Activated CD4-positive, alpha-beta T cell treated with anti-CD3 and anti-CD28 coated beads, Interleukin-2, amount 50 U/mL, for 4 hours (primary cell): ENCODE results near the gene IL16.
"Not testable (repeated sequence)": the region's sequence is repeated elsewhere in the genome, so short reads cannot be mapped to it uniquely, and the experiment has no call there.

Experiments
- DNase-seq, 2 experiments: peaks; one replicate each; pipeline ENCODE4 v3.0.0-alpha.2; 2020

Gene IL16

DNA sequence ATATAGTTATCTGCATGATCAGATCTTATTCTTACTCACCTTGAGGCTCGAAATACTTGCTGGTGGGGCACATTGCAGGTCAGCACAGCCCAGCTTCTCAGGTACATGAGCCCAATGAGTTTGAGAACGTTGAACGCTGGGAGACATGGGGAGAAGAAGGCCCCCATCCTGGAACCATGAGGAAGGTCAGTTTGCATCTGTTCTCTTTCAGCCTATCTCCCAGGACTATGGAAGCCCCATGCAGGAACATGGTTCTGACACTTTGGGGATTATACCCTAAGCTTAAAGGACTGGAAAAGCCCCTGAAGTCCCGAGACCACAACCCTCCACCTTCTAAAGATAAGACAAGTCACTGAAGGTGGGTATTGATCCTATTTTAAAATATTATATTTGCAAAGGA is 144.7 kb downstream of the IL16 start:
- no peak for DNase-seq

DNA sequence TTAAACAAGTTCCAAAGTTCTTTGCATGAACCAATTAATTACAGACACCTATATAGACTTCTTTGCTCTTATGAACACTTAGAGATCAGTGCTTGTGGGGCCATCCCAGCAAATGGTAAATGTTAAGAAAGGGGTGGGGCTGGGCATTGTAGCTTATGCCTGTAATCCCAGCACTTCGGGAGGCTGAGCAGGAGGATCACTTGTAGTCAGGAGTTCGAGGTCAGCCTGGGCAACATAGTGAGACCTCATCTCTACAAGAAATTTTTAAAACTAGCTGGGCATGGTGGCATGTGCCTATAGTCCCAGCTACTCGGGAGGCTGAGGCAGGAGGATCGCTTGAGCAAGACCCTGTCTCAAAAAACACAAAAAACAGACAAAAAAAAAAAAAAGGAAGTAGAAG is 146.7 kb downstream of the IL16 start:
- DNase-seq: no peak

DNA sequence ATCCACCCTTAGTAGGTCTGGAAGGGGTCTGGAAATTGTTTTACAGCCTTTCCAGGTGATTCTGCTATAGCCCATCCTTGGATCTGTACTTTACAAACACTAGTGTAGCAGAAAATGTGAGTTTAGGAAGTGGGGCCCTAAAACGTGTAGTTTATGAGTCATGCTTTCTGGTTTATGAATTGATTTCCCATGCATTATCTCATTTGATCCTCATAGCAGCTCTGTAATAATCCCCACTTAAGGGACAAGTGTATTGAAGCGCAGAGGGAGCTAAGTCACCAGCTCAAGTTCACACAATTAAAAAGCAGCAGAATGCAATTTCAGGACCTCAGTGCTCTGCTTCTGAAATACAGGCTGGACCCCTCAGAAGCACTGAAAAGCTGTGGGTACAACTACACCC is 149.9 kb downstream of the IL16 start:
- DNase-seq: no peak

DNA sequence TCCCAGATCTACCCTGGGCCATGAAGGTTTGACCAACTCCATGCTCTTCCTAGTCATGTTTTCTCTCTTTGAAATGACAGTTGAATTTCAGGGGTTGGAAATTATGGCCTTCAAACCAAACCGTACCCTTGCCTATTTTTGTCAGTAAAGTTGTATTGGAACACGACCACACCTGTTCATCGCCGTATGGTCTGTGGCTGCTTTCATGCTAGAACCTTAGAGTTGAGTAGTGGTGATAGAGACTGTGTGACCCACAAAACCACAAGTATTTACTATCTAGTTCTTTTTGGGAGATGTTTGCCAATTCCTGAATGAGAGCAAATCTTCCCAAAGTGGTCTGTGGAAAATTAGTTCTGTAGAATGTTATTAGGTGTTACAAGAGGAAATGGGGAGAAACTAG is 151.2 kb downstream of the IL16 start:
- DNase-seq: no peak

DNA sequence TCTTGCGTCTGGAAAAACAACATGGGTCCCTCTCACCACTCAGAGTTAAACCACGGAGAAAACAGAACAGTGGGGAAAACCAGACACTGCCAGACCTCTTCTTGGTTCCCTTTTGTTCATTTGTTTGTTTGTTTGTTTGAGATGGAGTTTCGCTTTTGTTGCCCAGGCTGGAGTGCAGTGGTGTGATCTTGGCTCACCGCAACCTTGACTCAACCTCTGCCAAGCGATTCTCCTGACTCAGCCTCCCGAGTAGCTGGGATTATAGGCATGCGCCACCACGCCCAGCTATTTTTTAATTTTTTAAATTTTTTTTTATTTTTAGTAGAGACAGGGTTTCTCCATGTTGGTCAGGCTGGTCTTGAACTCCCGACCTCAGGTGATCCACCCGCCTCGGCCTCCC is 152.0 kb downstream of the IL16 start:
- DNase-seq: not testable (repeated sequence)

DNA sequence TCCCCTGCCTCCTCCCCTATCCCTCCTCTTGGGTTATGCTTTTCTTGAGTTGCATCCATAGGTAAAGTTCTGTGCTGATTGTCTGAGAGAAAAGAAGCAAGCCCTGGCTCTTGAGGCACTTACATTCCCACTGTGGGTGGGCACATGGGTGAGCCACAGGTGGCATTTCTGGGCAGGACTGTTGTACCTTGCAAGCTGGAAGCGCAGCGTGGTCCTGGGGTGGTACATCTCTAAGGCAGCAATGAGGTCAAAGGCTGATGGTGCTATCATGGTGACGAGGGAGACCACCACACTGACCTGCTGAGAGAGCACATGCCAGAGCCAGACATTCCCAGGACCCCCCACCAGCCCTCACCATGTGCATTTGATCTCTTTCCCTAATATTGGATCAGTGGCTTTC is 152.6 kb downstream of the IL16 start:
- no peak for DNase-seq

DNA sequence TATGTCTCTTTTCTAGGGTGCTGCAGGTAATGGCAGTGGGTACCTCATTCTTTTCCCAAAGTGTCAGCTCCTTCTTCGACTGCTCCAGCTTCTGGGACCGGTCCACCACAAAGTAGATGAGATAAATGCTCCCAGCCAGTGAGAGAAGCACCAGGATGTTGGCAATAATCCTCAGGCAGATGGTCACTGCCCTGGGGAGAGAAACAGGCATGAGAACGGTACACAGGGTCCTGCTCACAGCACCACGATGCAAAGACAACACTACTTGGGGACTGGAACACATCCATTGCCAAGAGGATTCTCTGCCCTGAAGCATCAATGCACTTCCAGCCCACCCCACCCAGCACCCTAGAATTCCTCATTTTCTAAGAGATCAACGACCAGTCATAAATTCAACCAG is 155.0 kb downstream of the IL16 start:
- no peak for DNase-seq

DNA sequence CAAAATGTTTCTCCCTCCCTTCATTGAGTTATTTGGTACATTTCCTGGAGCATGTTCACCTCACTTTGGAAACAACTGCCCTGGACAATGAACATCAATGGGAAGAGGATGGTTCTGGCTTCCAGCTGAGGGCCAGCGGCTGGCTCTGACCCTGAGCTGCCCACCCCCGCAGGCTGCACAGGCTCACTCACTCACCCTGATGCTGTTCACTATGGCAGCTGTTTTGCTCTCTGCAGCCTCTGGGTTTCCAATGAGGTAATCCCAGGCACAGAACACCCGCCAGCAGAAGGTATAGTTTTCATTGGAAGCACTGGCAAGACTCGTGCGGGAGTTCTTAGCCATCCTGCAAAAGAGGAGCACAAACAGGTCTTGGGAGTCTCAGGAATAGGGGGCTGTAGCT is 159.6 kb downstream of the IL16 start:
- DNase-seq: no peak

DNA sequence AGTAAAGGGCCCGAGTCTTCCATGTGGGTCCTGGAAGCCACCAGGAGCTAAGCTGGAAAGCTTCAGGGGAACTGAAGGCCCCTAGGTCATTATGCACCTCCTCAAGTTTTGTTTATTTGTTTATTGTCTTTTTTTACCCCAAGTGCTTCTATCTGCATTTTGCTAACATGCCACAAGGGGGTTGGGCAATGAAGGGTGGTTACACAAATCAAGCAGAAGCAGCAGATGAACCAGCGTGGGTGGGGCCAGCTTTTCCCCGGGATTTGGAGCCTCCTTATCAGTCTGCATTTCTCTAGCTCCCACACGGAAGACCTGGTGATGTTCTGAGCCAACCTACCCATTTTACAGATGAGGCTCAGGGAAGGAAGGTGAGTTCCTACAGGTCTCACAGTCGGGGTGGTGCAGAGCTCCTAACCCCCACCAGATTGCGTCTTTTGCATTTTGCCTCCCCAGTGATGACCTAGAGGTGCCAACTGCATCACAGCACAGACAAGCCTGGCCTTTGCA is 160.6 kb downstream of the IL16 start:
- no peak for DNase-seq

DNA sequence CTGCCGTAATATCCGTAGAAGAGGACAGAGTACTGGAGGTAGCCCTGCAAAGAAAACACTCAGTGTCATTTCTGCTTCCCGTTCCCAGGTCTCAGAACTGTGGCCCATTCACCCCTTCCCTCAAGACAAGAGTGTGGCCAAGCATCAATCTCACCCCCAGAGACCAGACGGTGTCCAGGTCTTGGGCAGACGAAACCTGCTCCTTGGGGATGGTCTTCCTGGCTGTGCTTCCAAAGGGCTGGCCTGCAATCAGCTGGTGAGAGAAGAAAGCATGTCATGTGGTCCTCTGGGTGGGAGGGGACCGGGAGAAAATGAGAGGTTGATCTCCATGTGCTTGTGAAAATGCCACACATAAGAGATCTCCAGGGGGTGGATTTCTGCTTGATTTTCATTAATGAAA is 161.6 kb downstream of the IL16 start:
- DNase-seq: no peak

DNA sequence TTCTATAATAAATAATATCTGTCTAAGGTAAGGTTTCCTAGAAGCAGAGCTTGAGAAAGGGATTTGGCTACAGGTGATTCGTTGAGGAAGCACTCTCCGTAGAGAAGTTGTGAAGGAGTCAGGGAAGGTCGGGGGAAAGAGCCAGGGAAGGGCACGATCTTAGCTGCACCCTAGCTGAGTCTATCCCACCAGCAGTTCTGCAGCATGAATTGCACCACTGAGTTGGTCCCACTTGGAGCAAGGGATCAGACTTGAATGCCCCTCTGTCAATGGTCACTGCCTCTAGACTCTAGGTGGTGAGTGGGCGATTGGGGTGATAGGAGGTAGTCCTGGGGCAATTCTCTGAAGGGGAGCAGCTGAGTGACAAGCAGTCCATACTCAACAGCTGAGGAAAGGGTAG is 163.8 kb downstream of the IL16 start:
- DNase-seq: no peak

DNA sequence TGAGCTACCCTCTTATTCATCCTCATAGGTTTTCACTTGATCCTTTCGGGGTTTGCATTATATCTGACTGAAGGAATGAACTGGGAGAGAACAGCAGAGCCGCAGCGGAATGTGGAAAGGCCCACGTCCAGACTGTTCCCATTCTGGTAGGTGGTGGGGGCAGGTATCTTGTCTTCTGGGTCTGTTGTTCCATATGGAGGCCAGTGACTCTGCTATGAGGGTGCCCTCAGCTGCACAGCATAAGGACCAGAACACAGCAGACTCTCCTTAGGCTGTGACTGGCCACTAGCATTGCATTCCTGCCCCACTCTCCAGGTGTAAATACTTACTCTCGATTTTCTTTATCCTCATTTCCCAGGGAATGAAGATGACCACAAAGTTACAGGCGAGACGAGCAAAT is 165.2 kb downstream of the IL16 start:
- no peak for DNase-seq

DNA sequence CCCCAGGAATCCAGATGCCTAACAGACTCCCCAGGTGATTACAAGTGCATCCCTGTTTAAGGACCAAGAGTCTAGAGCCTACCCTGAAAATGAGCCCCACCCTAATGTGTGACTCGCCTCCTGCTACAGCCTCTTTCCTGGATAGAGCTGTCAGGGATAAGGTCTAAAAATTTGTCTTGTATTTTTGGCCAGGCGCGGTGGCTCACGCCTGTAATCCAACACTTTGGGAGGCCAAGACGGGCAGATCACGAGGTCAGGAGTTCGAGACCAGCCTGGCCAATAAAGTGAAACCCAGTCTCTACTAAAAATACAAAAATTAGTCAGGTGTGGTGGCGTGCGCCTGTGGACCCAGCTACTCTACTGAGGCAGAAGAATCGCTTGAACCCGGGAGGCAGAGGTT is 166.1 kb downstream of the IL16 start:
- DNase-seq: no peak

DNA sequence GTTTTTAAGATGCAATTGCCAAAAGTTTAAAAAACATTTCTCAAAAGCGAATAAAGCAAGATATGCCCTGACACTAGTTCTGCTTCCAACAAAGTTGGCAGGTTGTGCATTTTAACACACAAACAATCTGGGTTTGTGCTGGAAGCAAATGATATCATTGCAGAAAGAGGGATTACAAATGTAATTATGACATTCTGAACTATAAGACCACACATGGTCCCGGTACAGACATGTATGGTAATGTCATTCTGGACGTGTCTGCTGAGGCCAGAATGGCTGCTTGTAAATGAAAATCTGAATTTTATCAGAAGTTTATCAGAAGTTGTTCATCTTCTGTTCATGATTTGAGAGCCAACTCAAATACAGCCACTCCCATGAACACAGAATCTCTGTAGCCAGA is 166.6 kb downstream of the IL16 start:
- no peak for DNase-seq
